HEK293T (cell line): ENCODE results near the gene NEGR1.
A peak's percentile ranks its signal among the peaks of the same experiment; 100 is the strongest.

Experiments used
- CTCF ChIA-PET: fragments of 350-600 bp; formaldehyde crosslinking; extraction: SDS; loops from one replicate; lab custom pipeline; 2021; ENCODE audit warnings: antibody characterized with exemption, inconsistent platforms; lab: Yijun Ruan, JAX
- POLR2A ChIA-PET: fragments of 350-600 bp; formaldehyde crosslinking; extraction: SDS; loops from one replicate; lab custom pipeline; 2020; ENCODE audit warnings: antibody characterized with exemption, inconsistent platforms; lab: Yijun Ruan, JAX
- DNase-seq: peaks from one replicate; pipeline ENCODE4 v3.0.0; 2012; ENCODE audit warnings: mixed read lengths; ENCODE audit errors: extremely low spot score
- ARNT ChIP-seq: fragments of 450-650 bp; IDR thresholded peaks from 2 replicates; pipeline ENCODE4 v1.6.1; 2017; ENCODE audit warnings: mild to moderate bottlenecking
- BHLHE40 ChIP-seq: fragments of 450-650 bp; IDR thresholded peaks from 2 replicates; pipeline ENCODE4 v1.6.1; 2016; ENCODE audit warnings: mild to moderate bottlenecking, moderate library complexity, borderline replicate concordance
- CTBP1 ChIP-seq: fragments of 450-650 bp; IDR thresholded peaks from 2 replicates; pipeline ENCODE4 v1.6.1; 2016; ENCODE audit warnings: borderline replicate concordance
- ELF4 ChIP-seq: fragments of 450-650 bp; IDR thresholded peaks from 2 replicates; pipeline ENCODE4 v1.6.1; 2017; ENCODE audit warnings: antibody characterized with exemption
- FOXA1 ChIP-seq: fragments of 450-650 bp; IDR thresholded peaks from 2 replicates; pipeline ENCODE4 v1.6.1; 2016; ENCODE audit warnings: mild to moderate bottlenecking
- FOXK2 ChIP-seq: fragments of 450-650 bp; IDR thresholded peaks from 2 replicates; pipeline ENCODE4 v1.6.1; 2016; ENCODE audit warnings: mild to moderate bottlenecking
- FOXM1 ChIP-seq: fragments of 450-650 bp; IDR thresholded peaks from 2 replicates; pipeline ENCODE4 v1.6.1; 2017; ENCODE audit warnings: mild to moderate bottlenecking, borderline replicate concordance
- HDGF ChIP-seq: fragments of 450-650 bp; IDR thresholded peaks from 2 replicates; pipeline ENCODE4 v1.6.1; 2017; ENCODE audit warnings: antibody characterized with exemption, borderline replicate concordance
- L3MBTL2 ChIP-seq: fragments of 450-650 bp; conservative IDR thresholded peaks from 2 replicates; pipeline ENCODE4 v1.6.1; 2016; ENCODE audit warnings: mild to moderate bottlenecking
- LEF1 ChIP-seq: fragments of 450-650 bp; IDR thresholded peaks from 2 replicates; pipeline ENCODE4 v1.6.1; 2017; ENCODE audit warnings: mild to moderate bottlenecking, borderline replicate concordance
- NFRKB ChIP-seq: fragments of 450-650 bp; IDR thresholded peaks from 2 replicates; pipeline ENCODE4 v1.6.1; 2016; ENCODE audit warnings: mild to moderate bottlenecking, moderate library complexity
- PKNOX1 ChIP-seq: fragments of 450-650 bp; IDR thresholded peaks from 2 replicates; pipeline ENCODE4 v1.6.1; 2016
- SP1 ChIP-seq: fragments of 450-650 bp; IDR thresholded peaks from 2 replicates; pipeline ENCODE4 v1.6.1; 2017
- SUZ12 ChIP-seq: fragments of 450-650 bp; IDR thresholded peaks from 2 replicates; pipeline ENCODE4 v1.6.1; 2016; ENCODE audit warnings: mild to moderate bottlenecking
- TARDBP ChIP-seq: fragments of 450-650 bp; IDR thresholded peaks from 2 replicates; pipeline ENCODE4 v1.6.1; 2016
- ZNF384 ChIP-seq: fragments of 450-650 bp; IDR thresholded peaks from 2 replicates; pipeline ENCODE4 v1.6.1; 2016

NEGR1 gene

GRCh38 chr1:71364236-71364635 is 918.1 kb downstream of the NEGR1 start:
- no peak for DNase-seq
- ChIA-PET POLR2A (no interaction called here), CTCF (no interaction called here)
- no peak for TF ChIP-seq L3MBTL2
- no peak for TF ChIP-seq PKNOX1
- TF ChIP-seq SUZ12 = no peak
- TF ChIP-seq LEF1 = no peak
- TF ChIP-seq HDGF = no peak
- no peak for TF ChIP-seq ELF4
- TF ChIP-seq ZNF384 = no peak
- no peak for TF ChIP-seq ARNT
- no peak for TF ChIP-seq SP1
- TF ChIP-seq FOXA1 = no peak
- TF ChIP-seq CTBP1 = no peak
- no peak for TF ChIP-seq NFRKB
- no peak for TF ChIP-seq BHLHE40
- no peak for TF ChIP-seq FOXM1
- no peak for TF ChIP-seq FOXK2

- no peak for TF ChIP-seq HDGF
- no peak for TF ChIP-seq FOXA1
- no peak for TF ChIP-seq ZNF384
- TF ChIP-seq TARDBP = no peak
- TF ChIP-seq LEF1 = no peak
- TF ChIP-seq CTBP1 = no peak
- no peak for TF ChIP-seq PKNOX1
- TF ChIP-seq SUZ12 = no peak
- no peak for TF ChIP-seq ARNT
- TF ChIP-seq BHLHE40 = no peak
- TF ChIP-seq SP1 = no peak
- no peak for TF ChIP-seq L3MBTL2
- TF ChIP-seq FOXM1 = no peak
- TF ChIP-seq ELF4 = no peak
- no peak for TF ChIP-seq NFRKB
- TF ChIP-seq FOXK2 = no peak
- CTCF ChIA-PET = no interaction called here
- POLR2A ChIA-PET = no interaction called here
- no peak for DNase-seq
Measured at GRCh38 chr1:71362691-71363090, 919.6 kb downstream of the NEGR1 start.

GRCh38 chr1:71362076-71362475 is 920.3 kb downstream of the NEGR1 start:
- no peak for TF ChIP-seq ELF4
- TF ChIP-seq TARDBP = no peak
- no peak for TF ChIP-seq SUZ12
- TF ChIP-seq L3MBTL2 = no peak
- no peak for TF ChIP-seq FOXA1
- no peak for TF ChIP-seq CTBP1
- TF ChIP-seq ARNT = no peak
- TF ChIP-seq HDGF = no peak
- no peak for TF ChIP-seq SP1
- no peak for TF ChIP-seq PKNOX1
- TF ChIP-seq NFRKB = no peak
- TF ChIP-seq LEF1 = no peak
- no peak for TF ChIP-seq ZNF384
- ChIA-PET POLR2A (no interaction called here), CTCF (no interaction called here)
- no peak for DNase-seq

GRCh38 chr1:71357708-71358107 is 924.6 kb downstream of the NEGR1 start:
- no peak for TF ChIP-seq SUZ12
- TF ChIP-seq FOXA1 = no peak
- TF ChIP-seq LEF1 = no peak
- TF ChIP-seq CTBP1 = no peak
- TF ChIP-seq ELF4 = no peak
- TF ChIP-seq HDGF = no peak
- peak; percentile 55 for DNase-seq
- CTCF ChIA-PET = no interaction called here
- POLR2A ChIA-PET = no interaction called here

GRCh38 chr1:71351438-71351837 is 930.9 kb downstream of the NEGR1 start:
- no peak for DNase-seq
- ChIA-PET CTCF (interaction anchor here (0.8 kb wide), 1 partner anchor 8 kb away, joined by 3 read pairs; no protein-coding TSS in a partner anchor), POLR2A (no interaction called here)
- no peak for TF ChIP-seq L3MBTL2
- TF ChIP-seq SP1 = no peak
- TF ChIP-seq TARDBP = no peak
- TF ChIP-seq FOXK2 = no peak
- no peak for TF ChIP-seq HDGF
- no peak for TF ChIP-seq BHLHE40
- no peak for TF ChIP-seq SUZ12
- no peak for TF ChIP-seq CTBP1
- TF ChIP-seq LEF1 = no peak
- no peak for TF ChIP-seq ELF4
- TF ChIP-seq ZNF384 = no peak
- TF ChIP-seq FOXA1 = no peak
- no peak for TF ChIP-seq ARNT
- no peak for TF ChIP-seq NFRKB
- TF ChIP-seq FOXM1 = no peak
- TF ChIP-seq PKNOX1 = no peak

- no peak for DNase-seq
- TF ChIP-seq FOXA1 (no peak), LEF1 (no peak), TARDBP (no peak), NFRKB (no peak), SP1 (no peak), CTBP1 (no peak), ARNT (no peak), ELF4 (no peak), L3MBTL2 (no peak), SUZ12 (no peak), PKNOX1 (no peak), FOXK2 (no peak)
- ChIA-PET POLR2A (no interaction called here), CTCF (no interaction called here)
Measured at GRCh38 chr1:71350805-71351204, 931.5 kb downstream of the NEGR1 start.
